H1 (cell line): ENCODE measurements around the gene A3GALT2. TPM values are rescaled to one million over a fixed set of nuclear protein-coding genes. Genes with fewer than 3 reads are reported as not detected.

Experiments
- CTCF ChIA-PET: fragments of 300-600 bp; sonication (Branson Sonifier 250); formaldehyde crosslinking; loops from one replicate; lab custom pipeline; 2021; ENCODE audit not compliant: partially characterized antibody; lab: Charles Lee
- POLR2A ChIA-PET: fragments of 300-600 bp; sonication (Branson Sonifier 250); formaldehyde crosslinking; loops from one replicate; lab custom pipeline; 2021; ENCODE audit warnings: inconsistent platforms; ENCODE audit not compliant: partially characterized antibody; lab: Charles Lee
- DNase-seq, 2 experiments: peaks; one replicate each; pipeline versions ENCODE4 v3.0.0 to v3.0.0-alpha.2; 2010 to 2022; ENCODE audit warnings: low spot score in 2 of 2, low read depth in 1 of 2, mixed read lengths in 1 of 2
- FAIRE-seq: peaks from 2 replicates; lab custom pipeline; 2011; peaks lifted over from hg19 to GRCh38; lab: Jason Lieb, UNC
- H2AFZ ChIP-seq: 2 replicates; pipeline ENCODE4 v1.8.1; 2012; ENCODE audit warnings: low read length, inconsistent platforms
- H2AK5ac ChIP-seq: 2 replicates; pipeline ENCODE4 v1.6.1; 2013; ENCODE audit warnings: low read depth, low read length
- H2BK120ac ChIP-seq: replicated peaks from 2 replicates; pipeline ENCODE3; 2013; ENCODE audit warnings: low read depth, low read length, inconsistent platforms
- H2BK12ac ChIP-seq: 2 replicates; pipeline ENCODE4 v1.6.1; 2013; ENCODE audit warnings: low read depth, low read length
- H2BK15ac ChIP-seq: 2 replicates; pipeline ENCODE4 v1.6.1; 2013; ENCODE audit warnings: low read length
- H2BK20ac ChIP-seq: 2 replicates; pipeline ENCODE4 v1.6.1; 2013; ENCODE audit warnings: low read length
- H2BK5ac ChIP-seq: 2 replicates; pipeline ENCODE4 v1.6.1; 2013; ENCODE audit warnings: low read depth, low read length
- H3K14ac ChIP-seq: 2 replicates; pipeline ENCODE4 v1.6.1; 2013; ENCODE audit warnings: inconsistent platforms; ENCODE audit not compliant: insufficient read length
- H3K18ac ChIP-seq: 2 replicates; pipeline ENCODE4 v1.6.1; 2013; ENCODE audit warnings: low read length; ENCODE audit errors: extremely low read depth
- H3K23ac ChIP-seq: 2 replicates; pipeline ENCODE4 v1.6.1; 2013; ENCODE audit warnings: inconsistent platforms; ENCODE audit not compliant: insufficient read length
- H3K23me2 ChIP-seq: 2 replicates; pipeline ENCODE4 v1.6.1; 2013; ENCODE audit warnings: low read depth, low read length
- H3K27ac ChIP-seq: 2 replicates; pipeline ENCODE4 v1.6.1; 2011; ENCODE audit warnings: low read depth, low read length, inconsistent platforms
- H3K27me3 ChIP-seq, 4 experiments: replicated peaks in 1 of 4; 1 replicate in 1 of 4; 2 replicates in 3 of 4; pipeline versions ENCODE4 v1.6.1 to v1.8.1; 2011 to 2013; ENCODE audit warnings: low read length in 3 of 4, mild to moderate bottlenecking in 3 of 4, inconsistent platforms in 2 of 4, mixed read lengths in 2 of 4, moderate library complexity in 1 of 4; ENCODE audit not compliant: control insufficient read depth in 3 of 4, insufficient read depth in 3 of 4; ENCODE audit errors: extremely low read depth in 1 of 4
- H3K36me3 ChIP-seq, 4 experiments: 2 replicates each; pipeline versions ENCODE4 v1.6.1 to v1.8.1; 2011 to 2013; ENCODE audit warnings: mild to moderate bottlenecking in 4 of 4, low read length in 3 of 4, moderate library complexity in 2 of 4, control low read depth in 1 of 4, inconsistent platforms in 1 of 4; ENCODE audit not compliant: insufficient read depth in 4 of 4, control insufficient read depth in 2 of 4
- H3K4ac ChIP-seq: replicated peaks from 2 replicates; pipeline ENCODE3; 2013; ENCODE audit warnings: low read length, low read depth, mixed read lengths, inconsistent platforms; ENCODE audit not compliant: insufficient read length
- H3K4me1 ChIP-seq, 4 experiments: replicated peaks in 1 of 4; 1 replicate in 1 of 4; 2 replicates in 3 of 4; pipeline versions ENCODE4 v1.6.1 to v1.8.1; 2011 to 2013; ENCODE audit warnings: low read length in 3 of 4, inconsistent platforms in 2 of 4, mixed read lengths in 1 of 4; ENCODE audit not compliant: insufficient read depth in 4 of 4, control insufficient read depth in 3 of 4
- H3K4me2 ChIP-seq, 2 experiments: 2 replicates each; pipeline versions ENCODE4 v1.6.1 to v1.8.1; 2011 to 2013; ENCODE audit warnings: low read depth in 2 of 2, low read length in 2 of 2, control low read depth in 1 of 2, inconsistent platforms in 1 of 2, mild to moderate bottlenecking in 1 of 2; ENCODE audit not compliant: insufficient read depth in 1 of 2
- H3K4me3 ChIP-seq, 4 experiments: fragments of 200-600, 300-600 bp in 1 of 4; sonication (generic), shearing (Covaris generic), sonication (Bioruptor Twin) in 1 of 4; 2 replicates each; pipeline versions ENCODE4 v1.5.1 to v1.8.1; 2011 to 2016; ENCODE audit warnings: low read length in 4 of 4, low read depth in 3 of 4, control low read depth in 2 of 4, inconsistent platforms in 2 of 4, mild to moderate bottlenecking in 2 of 4, mixed read lengths in 1 of 4, moderate library complexity in 1 of 4; ENCODE audit not compliant: insufficient read depth in 2 of 4; ENCODE audit errors: extremely low read depth in 1 of 4
- H3K56ac ChIP-seq: replicated peaks from 2 replicates; pipeline ENCODE3; 2013; ENCODE audit warnings: low read depth, mild to moderate bottlenecking, mixed read lengths, low read length, inconsistent platforms; ENCODE audit not compliant: insufficient read length
- H3K79me1 ChIP-seq: 2 replicates; pipeline ENCODE4 v1.6.1; 2013; ENCODE audit warnings: low read depth, low read length, control low read depth
- H3K79me2 ChIP-seq, 2 experiments: 2 replicates each; pipeline versions ENCODE4 v1.6.1 to v1.8.1; 2012 to 2013; ENCODE audit warnings: low read length in 2 of 2, mild to moderate bottlenecking in 2 of 2, inconsistent platforms in 1 of 2; ENCODE audit not compliant: insufficient read depth in 2 of 2, control insufficient read depth in 1 of 2
- H3K9ac ChIP-seq, 4 experiments: replicated peaks in 1 of 4; 1 replicate in 1 of 4; 2 replicates in 3 of 4; pipeline versions ENCODE4 v1.6.1 to v1.8.1; 2011 to 2013; ENCODE audit warnings: low read depth in 3 of 4, low read length in 3 of 4, control low read depth in 2 of 4, mild to moderate bottlenecking in 2 of 4, moderate library complexity in 2 of 4, inconsistent platforms in 1 of 4; ENCODE audit errors: extremely low read depth in 1 of 4
- H3K9me3 ChIP-seq, 2 experiments: 2 replicates each; pipeline versions ENCODE4 v1.6.1 to v1.8.1; 2012 to 2013; ENCODE audit warnings: mild to moderate bottlenecking in 2 of 2, moderate library complexity in 2 of 2, control low read depth in 1 of 2, inconsistent platforms in 1 of 2, low read depth in 1 of 2, low read length in 1 of 2, mixed read lengths in 1 of 2; ENCODE audit not compliant: insufficient read depth in 2 of 2
- H4K20me1 ChIP-seq, 2 experiments: replicated peaks in 1 of 2; 2 replicates each; pipeline versions ENCODE3 to v1.8.1; 2011 to 2013; ENCODE audit warnings: inconsistent platforms in 2 of 2, low read length in 2 of 2, mild to moderate bottlenecking in 1 of 2; ENCODE audit not compliant: insufficient read depth in 2 of 2, control insufficient read depth in 1 of 2
- H4K5ac ChIP-seq: 2 replicates; pipeline ENCODE4 v1.6.1; 2013; ENCODE audit warnings: low read length, low read depth, mixed read lengths, inconsistent platforms; ENCODE audit not compliant: insufficient read length
- H4K8ac ChIP-seq: 2 replicates; pipeline ENCODE4 v1.8.0; 2013; ENCODE audit warnings: mild to moderate bottlenecking, moderate library complexity, low read length, inconsistent platforms; ENCODE audit not compliant: insufficient read depth; ENCODE audit errors: extremely low read depth
- H4K91ac ChIP-seq: replicated peaks from 2 replicates; pipeline ENCODE3; 2013; ENCODE audit warnings: low read length, mixed read lengths, inconsistent platforms; ENCODE audit not compliant: insufficient read length
- CEBPB ChIP-seq: IDR thresholded peaks from 2 replicates; pipeline ENCODE4 v1.6.1; 2012; ENCODE audit warnings: low read depth, low read length
- CHD2 ChIP-seq: IDR thresholded peaks from 2 replicates; pipeline ENCODE4 v1.6.1; 2012; ENCODE audit warnings: low read length, improper control_type of control experiment
- HDAC6 ChIP-seq: IDR thresholded peaks from one replicate; pipeline ENCODE4 v1.7.1; 2012; ENCODE audit warnings: low read depth, mild to moderate bottlenecking, inconsistent platforms, low read length, moderate library complexity
- JUN ChIP-seq: IDR thresholded peaks from 2 replicates; pipeline ENCODE4 v1.6.1; 2011; ENCODE audit warnings: low read depth, mild to moderate bottlenecking, improper control_type of control experiment, low read length
- KDM4A ChIP-seq: IDR thresholded peaks from one replicate; pipeline ENCODE4 v1.7.1; 2012; ENCODE audit warnings: low read depth, mild to moderate bottlenecking, moderate library complexity, low read length, inconsistent platforms; ENCODE audit not compliant: severe bottlenecking
- KDM5A ChIP-seq: fragments of 200-600 bp; IDR thresholded peaks from 2 replicates; pipeline ENCODE4 v1.7.1; 2012; ENCODE audit warnings: mild to moderate bottlenecking, low read length, inconsistent platforms, mixed read lengths
- NANOG ChIP-seq: IDR thresholded peaks from 2 replicates; pipeline ENCODE4 v1.6.1; 2011; ENCODE audit warnings: low read length, low read depth, mild to moderate bottlenecking, inconsistent platforms; ENCODE audit not compliant: insufficient read depth, poor library complexity, severe bottlenecking
- SIX5 ChIP-seq: IDR thresholded peaks from 2 replicates; pipeline ENCODE4 v1.6.1; 2011; ENCODE audit warnings: mild to moderate bottlenecking, low read depth, low read length
- SP2 ChIP-seq: IDR thresholded peaks from 2 replicates; pipeline ENCODE4 v1.6.1; 2012; ENCODE audit warnings: mild to moderate bottlenecking, low read length, inconsistent platforms
- TBP ChIP-seq: IDR thresholded peaks from 2 replicates; pipeline ENCODE4 v1.6.1; 2011; ENCODE audit warnings: low read depth, low read length, improper control_type of control experiment
- ZNF274 ChIP-seq: IDR thresholded peaks from 2 replicates; pipeline ENCODE4 v1.7.0; 2012; ENCODE audit warnings: low read length, borderline replicate concordance; ENCODE audit errors: extremely low read depth
- WGBS, 2 experiments: shearing (Covaris generic) in 1 of 2; methylation state at CpG; one replicate each; pipeline versions ENCODE4 v1.1.6 to v1.1.7; 2013 to 2015; ENCODE audit warnings: low lambda C conversion rate in 2 of 2, mixed read lengths in 2 of 2, inconsistent platforms in 1 of 2, low coverage in 1 of 2, missing lambda C conversion rate in 1 of 2; ENCODE audit not compliant: insufficient replicate concordance in 2 of 2, insufficient coverage in 1 of 2, insufficient read length in 1 of 2; ENCODE audit errors: extremely low coverage in 1 of 2, missing lambda C conversion rate in 1 of 2; 5-methylcytosine and 5-hydroxymethylcytosine counted together
- polyA plus RNA-seq, 7 experiments: library from polyadenylated mRNA; depleted of rRNA in 3 of 7; stranded (reverse) in 5 of 7; unstranded in 2 of 7; fragments of >200 nt in 5 of 7; fragments of 200-250 nt in 2 of 7; gene quantifications; 1 replicate in 5 of 7; 2 replicates in 1 of 7; 4 replicates in 1 of 7; pipeline versions ENCODE4 v1.2.1 to v1.2.3, GENCODE V29; 2011 to 2013; ENCODE audit warnings: missing spikeins in 2 of 7, mixed read lengths in 2 of 7
- total RNA-seq: library from RNA; stranded (reverse); fragmentation: NEBNext Ultra II Directional; extraction: Animal tissue kit (Norgen Biotek cat#: 25700); gene quantifications from 2 replicates; pipeline ENCODE4 v1.2.1, GENCODE V29; 2021
- TF ChIP-seq, protein P1 (sequence below): IDR thresholded peaks from 2 replicates; pipeline ENCODE4 v1.6.1; 2011; ENCODE audit warnings: low read length, improper control_type of control experiment

Gene A3GALT2
- total and polyA plus RNA-seq, 2 of the 8 experiments (the other 6 are each of a cell fraction or from before 2014, with no cell fraction given): not detected

DNA sequence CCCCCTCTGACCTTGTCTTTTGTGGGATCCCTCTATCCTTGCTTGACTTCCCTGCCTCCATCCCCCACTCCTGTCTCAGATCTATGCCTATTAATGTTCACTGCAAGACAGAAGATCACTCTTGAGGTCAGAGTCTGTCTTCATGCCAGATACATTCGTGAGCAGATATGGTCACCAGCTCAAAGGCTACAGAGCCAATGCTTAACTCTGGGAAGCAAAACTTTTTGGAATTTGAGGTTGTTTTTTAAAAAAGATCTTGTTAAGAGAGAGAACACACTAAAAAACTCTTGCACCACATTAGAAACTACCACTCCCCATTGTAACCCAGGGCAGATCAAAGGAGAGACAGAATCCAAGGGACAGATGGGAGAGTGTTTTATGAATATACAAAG, 17.1 kb upstream of the A3GALT2 start:
- POLR2A ChIA-PET: interaction anchor here (1.0 to 2.7 kb wide), 6 partner anchors 9 to 26 kb away, joined by 3 to 10 read pairs (median 4); no protein-coding TSS in a partner anchor
- peak overlapping the region in 1 of 2 experiments; percentile 61; a peak in 1 of 4 replicates for H3K4me2 ChIP-seq
- H3K36me3 ChIP-seq: no peaks in the 10 kb centered on the region
- no peak for FAIRE-seq
- no peak overlapping the region for H4K91ac ChIP-seq
- H4K8ac ChIP-seq: no peak overlapping the region
- no peak overlapping the region for H3K56ac ChIP-seq
- no peak overlapping the region; the same call in 1 of the 2 replicates for H3K27ac ChIP-seq
- H3K79me1 ChIP-seq: no peaks in the 10 kb centered on the region
- no peak overlapping the region for H2BK120ac ChIP-seq
- DNase-seq: no peak
- H3K4me1 ChIP-seq: peaks cover 23 to 49% (median 28%) of the 10 kb centered on the region in 4 experiments
- H2BK20ac ChIP-seq: no peak overlapping the region
- no peak overlapping the region for H3K4ac ChIP-seq
- no peak overlapping the region for H3K14ac ChIP-seq
- H3K27me3 ChIP-seq: no peaks in the 10 kb centered on the region; a peak in 1 of 7 replicates
- H3K23ac ChIP-seq: no peak overlapping the region
- no peaks in the 10 kb centered on the region for H3K79me2 ChIP-seq
- no peak overlapping the region for H3K18ac ChIP-seq
- H2AK5ac ChIP-seq: no peak overlapping the region
- H2BK12ac ChIP-seq: no peak overlapping the region; the same call in 1 of the 2 replicates
- H2BK5ac ChIP-seq: no peak overlapping the region
- H3K9ac ChIP-seq: no peak overlapping the region
- no peaks in the 10 kb centered on the region for H3K9me3 ChIP-seq
- no peak overlapping the region; a peak in 1 of 8 replicates for H3K4me3 ChIP-seq
- H4K5ac ChIP-seq: no peak overlapping the region
- H2AFZ ChIP-seq: no peak overlapping the region
- no peaks in the 10 kb centered on the region for H3K23me2 ChIP-seq
- CTCF ChIA-PET: interaction anchor here (0.6 to 4.4 kb wide), 18 partner anchors 7 to 211 kb away, joined by 3 to 37 read pairs (median 6); partner anchors contain the start of gene A3GALT2
- 88% methylated on average over 1 of the region's 1 CpG; no CpG with 5 or more reads in 1 of the 2 experiments for WGBS, 2 experiments
- H2BK15ac ChIP-seq: 0 out of 2 replicates have a peak overlapping the region, but pooled peaks have one; percentile 67
- H4K20me1 ChIP-seq: peaks cover 0 to 2% of the 10 kb centered on the region in 2 experiments
- no peak for TF ChIP-seq SIX5
- no peak for TF ChIP-seq CEBPB
- TF ChIP-seq CHD2: no peak
- no peak for TF ChIP-seq TBP
- TF ChIP-seq JUN: no peak
- no peak for TF ChIP-seq ZNF274
- no peak for TF ChIP-seq HDAC6
- TF ChIP-seq, protein P1, sequence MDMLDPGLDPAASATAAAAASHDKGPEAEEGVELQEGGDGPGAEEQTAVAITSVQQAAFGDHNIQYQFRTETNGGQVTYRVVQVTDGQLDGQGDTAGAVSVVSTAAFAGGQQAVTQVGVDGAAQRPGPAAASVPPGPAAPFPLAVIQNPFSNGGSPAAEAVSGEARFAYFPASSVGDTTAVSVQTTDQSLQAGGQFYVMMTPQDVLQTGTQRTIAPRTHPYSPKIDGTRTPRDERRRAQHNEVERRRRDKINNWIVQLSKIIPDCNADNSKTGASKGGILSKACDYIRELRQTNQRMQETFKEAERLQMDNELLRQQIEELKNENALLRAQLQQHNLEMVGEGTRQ: no peak
- no peak for TF ChIP-seq NANOG
- TF ChIP-seq SP2: no peak
- no peak for TF ChIP-seq KDM5A
- no peak for TF ChIP-seq KDM4A
